GM21723 (cell line): ENCODE data around the gene ATMIN.
A peak's percentile ranks its signal among the peaks of the same experiment; 100 is the strongest.

Experiments used
- ATAC-seq: cut with Tn5 transposase; IDR thresholded peaks from one replicate; pipeline ENCODE4 v1.9.1; 2021; ENCODE audit warnings: mild to moderate bottlenecking, moderate library complexity; ENCODE audit not compliant: unreplicated experiment

ATMIN gene

GRCh38 chr16:81035398-81035974, at the start of gene ATMIN:
TSS of gene ATMIN (plus strand) at chr16:81035842. CDS start at chr16:81035871, 29 bp downstream.
- ATAC-seq: peak; percentile 89

- no peak for ATAC-seq
These were observed 49.1 kb upstream of the ATMIN start for GRCh38 chr16:80986557-80986956.

- no peak for ATAC-seq
These were observed 46.9 kb upstream of the ATMIN start for GRCh38 chr16:80988756-80989155.

GRCh38 chr16:80989801-80990200, 45.8 kb upstream of the ATMIN start:
- ATAC-seq: no peak

- ATAC-seq: no peak
These were observed 45.1 kb upstream of the ATMIN start for GRCh38 chr16:80990577-80990976.

- ATAC-seq: no peak
These were observed 44.7 kb upstream of the ATMIN start for GRCh38 chr16:80990978-80991377.

GRCh38 chr16:80991792-80992430, 43.7 kb upstream of the ATMIN start:
- no peak for ATAC-seq

GRCh38 chr16:80992676-80993293, 42.9 kb upstream of the ATMIN start:
- no peak for ATAC-seq

- no peak for ATAC-seq
These were observed 42.3 kb upstream of the ATMIN start for GRCh38 chr16:80993307-80993706.

GRCh38 chr16:80993834-80994233, 41.8 kb upstream of the ATMIN start:
- no peak for ATAC-seq

- no peak for ATAC-seq
These were observed 41.2 kb upstream of the ATMIN start for GRCh38 chr16:80994451-80994850.

GRCh38 chr16:80996688-80997138, 38.9 kb upstream of the ATMIN start:
- ATAC-seq: peak; percentile 18

GRCh38 chr16:80997139-80997798, 38.4 kb upstream of the ATMIN start:
- ATAC-seq: peak; percentile 66

GRCh38 chr16:80997964-80998620, 37.5 kb upstream of the ATMIN start:
- no peak for ATAC-seq

- no peak for ATAC-seq
These were observed 34.8 kb upstream of the ATMIN start for GRCh38 chr16:81000873-81001272.

- no peak for ATAC-seq
These were observed 34.3 kb upstream of the ATMIN start for GRCh38 chr16:81001330-81001729.

- no peak for ATAC-seq
These were observed 32.6 kb upstream of the ATMIN start for GRCh38 chr16:81003064-81003463.

GRCh38 chr16:81003610-81004460, 31.8 kb upstream of the ATMIN start:
- ATAC-seq: no peak

- no peak for ATAC-seq
These were observed 30.8 kb upstream of the ATMIN start for GRCh38 chr16:81004646-81005353.
